HG02840 (cell line): ENCODE results near the gene SLC13A1.
"Not testable (repeated sequence)": the region's sequence is repeated elsewhere in the genome, so short reads cannot be mapped to it uniquely, and the experiment has no call there.

Experiments
- ATAC-seq: cut with Tn5 transposase; IDR thresholded peaks from one replicate; pipeline ENCODE4 v1.9.1; 2021; ENCODE audit warnings: mild to moderate bottlenecking, moderate library complexity, moderate number of reproducible peaks; ENCODE audit not compliant: unreplicated experiment, low FRiP score

Gene SLC13A1

DNA sequence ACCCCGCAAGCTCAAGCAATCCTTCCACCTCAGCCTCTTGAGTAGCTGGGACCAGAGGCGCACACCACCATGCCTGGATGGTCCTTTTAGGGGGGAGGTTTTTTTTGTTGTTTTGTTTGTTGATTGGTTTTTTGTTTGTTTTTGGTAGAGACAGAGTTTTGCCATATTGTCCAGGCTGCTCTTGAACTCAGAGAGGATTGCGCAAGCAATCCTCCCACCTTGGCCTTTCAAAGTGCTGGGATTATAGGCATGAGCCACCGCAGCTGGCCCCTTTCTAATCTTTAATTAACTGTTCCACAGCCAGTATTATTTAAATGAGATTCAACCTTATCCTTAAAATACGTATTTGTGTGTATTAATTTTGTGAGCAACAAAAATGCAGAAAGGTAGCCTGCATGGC, 65.8 kb downstream of the SLC13A1 start:
- ATAC-seq = no peak

DNA sequence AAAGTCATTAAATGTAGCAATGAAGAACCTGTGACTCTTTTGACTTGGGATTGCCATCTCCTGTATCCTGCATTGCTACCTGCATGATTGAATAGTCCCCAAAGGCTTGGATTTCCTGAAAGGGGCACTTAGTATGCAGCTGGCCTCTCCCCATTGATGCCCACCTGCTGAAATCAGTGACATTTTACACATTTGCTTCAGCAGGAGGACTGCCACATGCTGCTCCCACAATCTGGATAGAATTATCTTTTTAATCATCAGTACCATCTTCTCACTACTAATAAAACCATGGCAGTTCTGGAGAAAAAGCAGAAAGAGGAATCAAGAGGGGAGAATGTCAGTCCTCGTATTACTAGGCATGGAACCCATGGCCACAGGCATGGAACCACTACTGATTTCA, 67.8 kb downstream of the SLC13A1 start:
- no peak for ATAC-seq

DNA sequence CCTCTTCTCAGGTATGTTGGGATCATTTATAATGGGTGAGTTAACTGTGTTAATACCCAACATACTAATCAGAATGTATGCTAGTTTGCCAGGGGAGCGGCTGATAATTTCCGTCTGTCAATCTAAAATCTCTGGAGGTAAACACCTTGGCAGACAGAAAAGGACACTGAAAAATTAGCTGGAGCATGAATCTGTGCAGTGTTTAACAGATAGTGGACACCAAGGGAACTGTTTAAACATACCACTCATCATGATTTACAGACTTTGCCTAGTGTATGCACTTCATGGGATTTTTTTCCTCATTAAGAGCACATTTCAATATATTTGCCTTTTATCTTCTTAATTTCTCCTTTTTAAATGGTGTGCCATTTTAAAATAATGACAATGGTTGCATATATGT, 68.2 kb downstream of the SLC13A1 start:
- ATAC-seq = no peak

DNA sequence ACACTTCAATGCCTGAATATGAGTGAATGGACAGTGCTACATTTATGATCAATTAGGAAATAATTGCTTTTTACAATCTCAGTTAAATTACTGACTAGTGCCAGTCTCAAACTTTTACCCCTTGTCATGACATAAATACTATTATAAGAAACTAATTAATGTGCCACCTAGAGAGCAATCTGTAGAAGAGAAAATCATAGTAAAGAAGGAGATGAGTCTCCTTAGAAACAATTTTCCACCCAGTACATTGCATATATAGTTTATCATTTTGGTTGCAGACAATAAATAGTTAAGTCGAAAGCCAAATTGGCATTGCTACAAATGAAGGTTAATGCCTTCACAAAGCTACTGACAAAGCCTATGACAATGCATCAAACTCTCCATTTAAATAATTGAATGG, 68.6 kb downstream of the SLC13A1 start:
- no peak for ATAC-seq

DNA sequence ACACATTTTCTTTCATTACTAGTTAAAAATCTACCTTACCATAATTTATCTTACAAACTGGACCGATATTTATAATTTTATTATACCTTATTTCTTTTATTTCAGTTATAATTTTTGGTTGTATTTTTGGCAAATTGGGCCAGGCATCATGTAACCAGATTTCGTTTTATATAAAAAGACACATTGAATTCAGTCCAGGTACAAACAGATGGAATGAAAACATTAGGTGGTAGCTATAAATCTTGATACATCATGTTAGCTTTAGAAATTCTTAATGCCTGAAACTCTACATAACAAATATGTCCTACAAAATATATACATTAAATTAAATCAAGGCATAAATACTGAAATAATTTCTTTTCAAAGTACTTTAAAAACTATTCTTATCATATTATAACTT, 73.1 kb downstream of the SLC13A1 start:
- no peak for ATAC-seq

DNA sequence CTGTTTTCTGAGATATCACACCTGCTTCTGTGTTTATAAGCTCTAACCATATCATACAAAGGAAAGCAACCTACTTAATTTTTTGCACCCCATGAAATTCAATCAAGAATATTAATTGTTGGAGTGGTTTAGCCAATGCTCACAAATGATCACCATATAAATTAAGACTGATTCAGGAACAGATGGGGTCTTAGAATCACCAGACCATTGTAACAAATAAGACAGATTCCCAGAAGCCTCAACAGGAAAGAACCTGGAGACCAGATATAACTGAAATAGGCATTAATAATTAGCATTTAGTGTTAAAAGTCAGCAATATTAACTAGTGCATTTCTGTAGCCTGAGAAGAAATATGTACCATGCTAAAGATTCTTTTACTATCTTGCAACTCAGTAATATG, 73.6 kb downstream of the SLC13A1 start:
- no peak for ATAC-seq

DNA sequence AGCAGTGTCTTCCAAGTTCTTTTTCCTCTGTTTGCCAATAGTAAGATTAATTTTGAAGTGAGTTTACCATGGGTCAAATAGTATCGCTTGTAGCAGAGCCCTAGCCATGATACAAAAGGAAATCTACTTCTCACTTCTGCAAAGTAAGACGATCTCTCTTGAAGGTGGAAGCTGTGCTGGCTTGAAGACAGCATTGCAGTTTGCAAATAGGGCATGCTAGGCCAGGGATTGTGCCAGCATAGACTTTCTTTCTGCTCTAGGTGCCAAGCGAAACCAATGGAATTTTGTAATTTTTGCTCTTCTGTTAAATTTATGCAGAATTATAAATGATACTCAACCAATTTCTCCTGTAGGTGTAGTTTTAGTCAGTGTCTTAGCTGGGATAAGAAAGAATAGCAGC, 74.5 kb downstream of the SLC13A1 start:
- no peak for ATAC-seq

DNA sequence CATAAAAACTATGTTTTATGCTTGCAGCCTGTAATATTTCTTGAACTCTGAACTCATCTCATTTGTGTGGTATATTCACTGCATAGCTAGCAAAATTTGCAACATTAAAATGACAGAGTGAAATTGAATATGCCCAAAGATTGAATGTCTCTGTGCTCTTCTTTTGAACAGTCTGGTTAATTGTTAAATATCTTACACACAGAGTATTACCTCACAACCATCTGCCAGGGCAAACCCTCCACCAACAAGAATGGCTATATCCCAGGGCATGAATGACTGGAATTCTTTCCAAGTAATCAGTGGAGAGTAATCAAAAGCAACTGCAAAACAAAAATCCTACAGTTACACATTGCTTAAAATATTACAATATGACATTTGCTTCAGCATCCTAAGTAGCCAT, 76.9 kb downstream of the SLC13A1 start:
- no peak for ATAC-seq

DNA sequence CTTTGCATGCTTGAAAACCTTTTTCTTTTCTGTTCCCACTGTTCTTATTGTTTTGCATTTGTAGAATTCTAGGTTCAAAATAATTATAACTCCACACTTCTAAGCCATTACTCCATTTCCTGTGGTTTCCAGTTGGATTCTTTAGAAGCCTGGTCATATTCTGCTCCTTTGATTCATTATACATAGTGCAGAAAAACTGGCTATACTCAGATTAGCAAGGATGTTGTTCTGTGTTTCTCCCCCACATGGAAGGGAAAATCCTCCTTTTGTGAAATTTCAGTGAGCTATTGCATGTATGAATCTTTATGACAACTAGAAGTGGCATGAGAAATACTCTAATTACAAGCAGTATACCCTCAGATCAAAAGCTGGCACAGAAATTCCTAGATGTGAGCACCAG, 79.5 kb downstream of the SLC13A1 start:
- ATAC-seq = no peak

DNA sequence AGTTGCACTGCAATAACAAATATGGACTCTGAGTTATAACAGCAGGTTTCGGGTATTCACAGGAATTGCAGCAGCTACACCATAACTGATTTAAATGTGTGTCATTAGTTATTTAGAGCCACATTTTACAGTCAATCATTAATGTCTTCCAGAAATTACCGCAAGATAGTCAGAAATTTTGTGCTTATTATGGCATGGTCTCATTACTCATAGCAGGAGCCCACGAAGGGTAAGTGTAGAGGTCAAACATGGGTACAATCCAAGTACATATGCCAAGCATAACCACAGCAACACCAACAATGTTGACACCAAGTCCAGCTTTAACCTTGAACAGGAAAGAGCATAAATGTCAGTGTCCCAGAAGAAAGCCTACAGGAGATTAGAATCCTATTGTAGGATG, 84.4 kb downstream of the SLC13A1 start:
- no peak for ATAC-seq

DNA sequence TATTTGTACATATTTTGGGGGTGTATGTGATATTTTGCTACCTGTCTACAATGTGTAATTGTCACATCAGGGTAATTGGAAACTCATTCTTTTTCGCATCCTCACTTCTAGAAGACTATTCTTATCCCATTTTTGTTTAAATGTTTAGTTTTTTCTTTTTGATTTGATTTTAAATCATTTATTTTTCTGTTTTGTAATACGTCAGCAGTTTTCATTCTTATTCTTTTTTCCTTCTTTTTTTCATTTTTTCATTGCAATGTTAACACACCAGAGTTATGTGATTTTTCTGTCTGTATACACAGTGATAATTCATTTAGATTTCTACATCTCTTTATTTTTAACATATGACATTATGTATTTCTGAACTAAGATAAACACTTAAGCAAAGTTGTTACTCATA, 85.5 kb downstream of the SLC13A1 start:
- ATAC-seq = no peak

DNA sequence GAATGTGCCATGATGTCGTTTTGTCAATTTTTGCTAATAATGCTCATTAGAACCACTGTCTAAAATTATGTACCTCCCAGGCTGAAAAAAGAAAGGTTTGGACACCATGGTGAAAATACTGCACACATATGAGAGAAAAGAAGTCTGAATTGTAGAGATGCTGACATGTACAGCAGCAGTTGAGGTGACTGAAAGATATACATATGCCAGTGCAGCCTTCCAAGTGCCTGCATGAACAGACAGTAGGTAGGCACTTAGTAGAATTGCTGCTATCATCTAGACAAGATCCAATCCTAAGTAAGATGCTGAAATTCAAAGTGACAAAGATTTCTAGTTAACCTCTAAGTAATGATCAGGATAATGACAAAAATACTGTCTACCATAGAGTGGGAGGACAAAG, 86.9 kb downstream of the SLC13A1 start:
- ATAC-seq = no peak

DNA sequence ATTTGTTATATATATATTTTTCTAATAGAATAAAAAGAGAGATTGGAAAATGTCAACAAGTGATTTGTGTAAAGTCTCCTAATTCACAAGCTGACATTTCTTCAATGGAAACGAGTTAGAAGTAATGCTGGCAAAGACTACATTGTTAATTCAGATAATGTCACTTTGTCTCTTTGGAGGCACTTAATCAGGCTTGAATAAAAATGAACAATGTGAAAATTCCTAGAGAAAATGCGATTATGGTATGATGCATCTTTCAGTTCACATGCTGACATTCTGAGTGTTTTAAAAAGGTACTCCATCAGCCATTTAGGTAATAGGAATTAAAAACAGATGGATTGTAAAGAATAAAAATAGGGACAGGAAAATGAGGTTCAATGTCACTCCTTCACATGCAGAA, 100.1 kb downstream of the SLC13A1 start:
- no peak for ATAC-seq

DNA sequence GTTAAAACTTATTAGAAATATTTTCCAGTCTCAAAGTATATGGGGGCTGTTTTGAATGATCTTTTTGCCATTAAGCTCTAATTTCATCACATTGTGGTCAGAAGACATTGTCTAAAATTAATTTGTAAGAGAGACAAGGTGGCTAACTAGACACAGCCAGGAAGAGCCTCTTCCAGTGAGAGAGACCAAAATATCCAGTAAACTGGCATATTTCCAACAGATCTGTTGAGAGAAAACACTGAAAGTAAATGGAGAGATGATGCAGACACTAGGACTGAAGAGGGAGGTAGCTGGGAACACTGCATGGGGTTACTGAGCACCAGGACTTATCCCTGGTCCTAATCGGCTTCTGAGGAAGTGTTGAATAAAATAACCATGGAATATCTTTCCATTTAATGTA, 102.8 kb downstream of the SLC13A1 start:
- no peak for ATAC-seq

DNA sequence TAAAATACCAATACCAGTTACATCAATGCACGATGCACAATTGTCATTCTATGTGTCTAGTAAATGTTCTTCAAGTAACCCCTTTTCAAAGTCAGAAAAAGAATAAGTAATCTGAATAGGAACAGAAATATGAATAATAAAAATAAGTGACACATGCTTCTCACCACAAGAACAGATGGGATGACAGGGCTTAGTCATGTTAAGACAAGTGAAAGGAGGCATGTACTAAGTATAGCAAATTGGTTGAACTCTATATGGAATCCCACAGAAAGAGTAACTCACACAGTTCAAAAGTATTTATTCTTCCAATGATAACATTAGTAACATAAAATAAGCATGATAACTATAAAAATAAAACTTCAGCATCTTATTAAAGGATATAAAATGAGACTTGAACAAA, 103.3 kb downstream of the SLC13A1 start:
- ATAC-seq = no peak

DNA sequence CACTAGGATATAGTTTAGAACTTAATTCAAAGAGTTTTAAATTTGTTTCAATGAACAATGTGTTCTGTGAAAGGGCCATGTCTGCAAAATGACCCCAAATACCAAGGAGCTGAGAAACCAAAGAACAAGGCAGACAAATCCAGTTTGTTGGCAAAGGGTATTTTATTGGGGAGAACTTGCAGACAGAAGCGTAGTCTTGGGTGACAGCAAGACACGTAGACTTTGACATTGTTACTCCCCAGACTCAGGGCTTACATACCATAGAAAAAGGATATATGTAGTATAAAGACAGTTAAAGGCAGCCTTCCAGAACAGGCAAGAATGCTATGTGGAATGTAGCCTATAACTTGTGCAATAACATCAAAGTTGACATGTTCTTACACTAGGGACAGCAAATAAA, 109.3 kb downstream of the SLC13A1 start:
- ATAC-seq = no peak

DNA sequence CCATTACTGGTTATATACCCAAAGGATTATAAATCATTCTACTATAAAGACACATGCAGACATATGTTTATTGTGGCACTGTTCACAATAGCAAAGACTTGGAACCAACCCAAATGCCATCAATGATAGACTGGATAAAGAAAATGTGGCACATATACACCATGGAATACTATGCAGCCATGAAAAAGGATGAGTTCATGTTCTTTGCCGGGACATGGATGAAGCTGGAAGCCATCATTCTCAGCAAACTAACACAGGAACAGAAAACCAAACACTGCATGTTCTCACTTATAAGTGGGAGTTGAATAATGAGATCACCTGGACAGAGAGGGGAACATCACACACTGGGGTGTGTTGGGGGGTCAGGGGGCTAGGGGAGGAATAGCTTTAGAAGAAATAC, 112.9 kb downstream of the SLC13A1 start:
- not testable (repeated sequence) for ATAC-seq

DNA sequence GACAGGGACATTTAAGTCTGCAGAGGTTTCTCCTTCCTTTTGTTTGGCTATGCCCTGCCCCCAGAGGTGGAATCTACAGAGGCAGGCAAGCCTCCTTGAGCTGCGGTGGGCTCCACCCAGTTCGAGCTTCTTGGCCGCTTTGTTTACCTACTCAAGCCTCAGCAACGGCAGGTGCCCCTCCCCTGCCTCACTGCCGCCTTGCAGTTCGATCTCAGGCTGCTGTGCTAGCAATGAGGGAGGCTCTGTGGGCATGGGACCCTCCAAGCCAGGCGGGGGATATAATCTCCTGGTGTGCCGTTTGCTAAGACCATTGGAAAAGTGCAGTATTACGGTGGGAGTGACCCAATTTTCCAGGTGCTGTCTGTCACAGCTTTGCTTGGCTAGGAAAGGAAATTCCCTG, 114.9 kb downstream of the SLC13A1 start:
- ATAC-seq = not testable (repeated sequence)

DNA sequence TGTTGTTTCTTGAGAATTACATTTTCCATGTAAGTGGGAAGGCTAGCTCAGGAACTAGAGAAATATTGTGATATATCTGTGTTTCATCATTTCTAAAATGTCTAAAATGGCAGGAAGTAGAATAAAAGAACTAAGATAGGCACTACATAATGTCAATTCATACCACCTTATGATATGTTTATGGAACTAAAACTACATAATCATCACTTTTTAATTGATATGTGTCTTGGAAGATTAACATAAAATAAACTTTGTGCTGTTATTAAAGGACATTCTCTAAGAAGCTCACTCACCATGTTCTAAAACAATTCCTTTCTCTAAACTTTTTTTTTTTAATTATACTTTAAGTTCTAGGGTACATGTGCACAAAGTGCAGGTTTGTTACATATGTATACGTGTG, 120.7 kb downstream of the SLC13A1 start:
- ATAC-seq = no peak

DNA sequence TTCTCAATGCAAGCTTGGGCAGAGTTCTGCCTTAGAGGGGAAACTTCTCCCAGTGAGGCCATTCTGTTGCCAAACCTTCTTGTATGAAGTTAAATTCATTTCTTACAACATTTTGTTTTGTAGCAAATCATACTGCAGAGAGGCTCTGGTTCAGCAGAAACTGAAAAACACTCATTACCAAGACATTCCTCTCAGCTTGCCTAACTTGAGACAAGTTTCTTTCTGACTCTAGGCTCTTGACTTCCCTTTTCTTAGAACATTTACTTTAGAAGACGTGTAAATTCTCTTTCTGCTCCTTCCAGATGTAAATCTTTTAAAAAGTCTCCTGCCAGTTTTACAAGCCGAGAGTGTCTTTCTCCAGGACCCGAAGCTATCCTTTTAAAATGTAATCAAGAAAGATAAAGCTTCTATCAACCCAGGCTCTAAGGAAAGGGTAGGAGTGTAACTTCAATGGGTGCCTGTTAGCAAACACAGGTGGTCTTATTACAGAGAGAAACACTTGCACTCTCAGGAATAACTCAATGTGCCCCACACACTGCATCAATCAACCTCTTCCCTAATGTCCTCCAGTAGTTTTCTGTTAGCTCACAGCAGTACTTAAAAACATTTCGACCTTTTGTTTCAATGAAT, 123.8 kb downstream of the SLC13A1 start:
- ATAC-seq = no peak

DNA sequence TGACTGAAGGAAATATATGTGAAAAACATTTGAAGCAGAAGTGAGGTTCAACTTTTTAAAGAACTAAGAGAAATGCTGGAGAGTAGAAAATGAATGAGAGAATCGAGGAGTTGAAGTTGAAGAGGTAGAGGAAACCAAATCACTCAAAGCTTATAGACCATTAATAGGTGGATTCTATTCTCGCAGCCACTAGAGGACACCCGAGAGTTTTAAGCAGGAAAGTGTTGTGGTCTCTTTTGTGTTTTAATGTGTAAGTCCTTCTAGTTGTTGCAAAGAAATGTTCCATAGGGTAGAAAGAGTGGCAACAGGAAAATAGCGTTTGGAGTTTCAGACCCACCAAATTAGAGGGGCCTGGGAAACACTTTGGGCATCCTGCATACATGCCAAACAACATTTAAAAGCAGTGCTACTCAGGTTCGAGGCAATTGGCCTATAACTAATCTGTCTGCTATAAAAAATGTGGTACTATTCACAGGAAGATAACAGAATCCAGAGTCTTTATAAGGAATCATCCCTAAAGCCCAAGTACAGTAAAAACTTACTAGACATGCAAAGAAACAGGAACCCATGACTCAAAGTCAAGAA, 129.0 kb downstream of the SLC13A1 start:
- no peak for ATAC-seq

DNA sequence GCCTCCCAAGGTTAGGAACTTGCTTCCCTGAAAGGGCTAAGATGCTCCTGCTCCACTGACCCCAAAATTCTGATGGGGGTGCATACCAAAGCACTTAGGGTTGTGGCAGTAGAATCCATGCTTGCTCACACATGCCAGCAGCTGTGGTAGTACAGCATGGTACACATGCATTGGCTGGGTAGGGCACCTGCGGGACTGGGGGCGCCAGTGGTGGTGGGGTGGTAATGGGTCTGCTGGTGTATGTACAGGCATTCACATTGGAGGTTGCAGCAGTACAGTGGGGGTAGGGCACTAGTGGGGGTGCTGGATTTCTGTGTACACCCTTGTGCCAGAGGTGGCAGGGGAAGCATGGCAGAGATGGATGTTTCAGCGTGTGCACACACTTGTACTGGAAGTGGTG, 132.0 kb downstream of the SLC13A1 start:
- no peak for ATAC-seq
